SIG-M5 treated with dmso at 0.1 percent for 504 hours (cell line): ENCODE data around the gene PIN4.
"Not testable (repeated sequence)": the region's sequence is repeated elsewhere in the genome, so short reads cannot be mapped to it uniquely, and the experiment has no call there.

ENCODE experiments used
- DNase-seq: peaks from one replicate; lab custom pipeline; 2025; ENCODE audit not compliant: unreplicated experiment; lab: John Stamatoyannopoulos, UW

Gene PIN4

GRCh38 chrX:72201836-72202536, 20.4 kb downstream of the PIN4 start:
- no peak for DNase-seq

- no peak for DNase-seq
Observed at GRCh38 chrX:72202792-72203401, 21.3 kb downstream of the PIN4 start.

GRCh38 chrX:72203421-72203820, 21.9 kb downstream of the PIN4 start:
- no peak for DNase-seq

- no peak for DNase-seq
Observed at GRCh38 chrX:72205706-72206105, 24.1 kb downstream of the PIN4 start.

- DNase-seq = no peak
Observed at GRCh38 chrX:72207366-72207765, 25.8 kb downstream of the PIN4 start.

GRCh38 chrX:72208126-72208800, 26.7 kb downstream of the PIN4 start:
- DNase-seq = no peak

GRCh38 chrX:72216973-72217372, 35.4 kb downstream of the PIN4 start:
- no peak for DNase-seq

- not testable (repeated sequence) for DNase-seq
Observed at GRCh38 chrX:72220375-72220774, 38.8 kb downstream of the PIN4 start.

- no peak for DNase-seq
Observed at GRCh38 chrX:72230290-72230689, 48.7 kb downstream of the PIN4 start.

GRCh38 chrX:72236841-72237240, 55.3 kb downstream of the PIN4 start:
- no peak for DNase-seq

GRCh38 chrX:72238183-72238582, 56.6 kb downstream of the PIN4 start:
- no peak for DNase-seq

- peak; percentile 61 for DNase-seq
Observed at GRCh38 chrX:72238721-72239475, 57.3 kb downstream of the PIN4 start, which contains the start of gene ERCC6L. ERCC6L (minus strand) TSS chrX:72239027; CDS start chrX:72238911, 116 bp downstream.

GRCh38 chrX:72240976-72241375, 59.4 kb downstream of the PIN4 start:
- DNase-seq = no peak

- no peak for DNase-seq
Observed at GRCh38 chrX:72243472-72243871, 61.9 kb downstream of the PIN4 start.

- no peak for DNase-seq
Observed at GRCh38 chrX:72245461-72246089, 64.0 kb downstream of the PIN4 start.

GRCh38 chrX:72247206-72247942, 65.8 kb downstream of the PIN4 start:
- DNase-seq = no peak
